Measurements from ENCODE around the gene DNASE1L3.

Gene DNASE1L3

GRCh38 chr3:58210761-58211460, at the start of gene DNASE1L3:
TSS of gene DNASE1L3 (minus strand) at chr3:58210972. CDS start at chr3:58210906, 66 bp downstream.
- no peaks in the 10 kb centered on the region for H3K4me1 ChIP-seq (ENCODE audit: control insufficient read depth in 2 of 2, insufficient read depth in 2 of 2, low read length in 2 of 2)
- no peaks in the 10 kb centered on the region for H3K9me3 ChIP-seq (ENCODE audit: control insufficient read depth in 2 of 2, low read length in 2 of 2)
- H3K9ac ChIP-seq (ENCODE audit: low read depth in 1 of 2, low read length in 2 of 2): no peak within 1 kb of the TSS
- no peaks in the 10 kb centered on the region for H3K27me3 ChIP-seq (ENCODE audit: control insufficient read depth in 2 of 2, insufficient read depth in 2 of 2, low read length in 2 of 2)
- no peak within 1 kb of the TSS for H3K27ac ChIP-seq (ENCODE audit: low read depth in 2 of 2, low read length in 2 of 2)
- no peaks in the 10 kb centered on the region for H3K36me3 ChIP-seq (ENCODE audit: control insufficient read depth in 2 of 2, insufficient read depth in 2 of 2, low read length in 2 of 2)
- no peak within 1 kb of the TSS for H3K4me3 ChIP-seq (ENCODE audit: low read length in 2 of 2)

GRCh38 chr3:58260261-58260731, 49.5 kb upstream of the DNASE1L3 start:
- Histone ChIP-seq H3K4me1 (ENCODE audit: control insufficient read depth in 2 of 2, insufficient read depth in 2 of 2, low read length in 2 of 2) (no peaks in the 10 kb centered on the region), H3K36me3 (ENCODE audit: control insufficient read depth in 2 of 2, insufficient read depth in 2 of 2, low read length in 2 of 2) (peaks cover 3 to 17% of the 10 kb centered on the region in 2 donors), H3K9me3 (ENCODE audit: control insufficient read depth in 2 of 2, low read length in 2 of 2) (no peaks in the 10 kb centered on the region), H3K27me3 (ENCODE audit: control insufficient read depth in 2 of 2, insufficient read depth in 2 of 2, low read length in 2 of 2) (no peaks in the 10 kb centered on the region), H3K4me3 (ENCODE audit: low read length in 2 of 2) (no peak overlapping the region), H3K9ac (ENCODE audit: low read depth in 1 of 2, low read length in 2 of 2) (no peak overlapping the region), H3K27ac (ENCODE audit: low read depth in 2 of 2, low read length in 2 of 2) (no peak overlapping the region)

- Histone ChIP-seq H3K9me3 (ENCODE audit: control insufficient read depth in 2 of 2, low read length in 2 of 2) (no peaks in the 10 kb centered on the region), H3K27ac (ENCODE audit: low read depth in 2 of 2, low read length in 2 of 2) (no peak overlapping the region)
Observed at GRCh38 chr3:58258392-58259055, 47.8 kb upstream of the DNASE1L3 start.

GRCh38 chr3:58256511-58256910, 45.7 kb upstream of the DNASE1L3 start:
- no peak overlapping the region for H3K4me3 ChIP-seq (ENCODE audit: low read length in 2 of 2)

More at GRCh38 chr3:58258392-58259055, 47.8 kb upstream of the DNASE1L3 start:
- peaks cover 3 to 17% of the 10 kb centered on the region in 2 donors for H3K36me3 ChIP-seq (ENCODE audit: control insufficient read depth in 2 of 2, insufficient read depth in 2 of 2, low read length in 2 of 2)
- no peak overlapping the region for H3K4me3 ChIP-seq (ENCODE audit: low read length in 2 of 2)
- peaks cover 0 to 6% of the 10 kb centered on the region in 2 donors for H3K4me1 ChIP-seq (ENCODE audit: control insufficient read depth in 2 of 2, insufficient read depth in 2 of 2, low read length in 2 of 2)
- H3K27me3 ChIP-seq (ENCODE audit: control insufficient read depth in 2 of 2, insufficient read depth in 2 of 2, low read length in 2 of 2): no peaks in the 10 kb centered on the region
- H3K9ac ChIP-seq (ENCODE audit: low read depth in 1 of 2, low read length in 2 of 2): no peak overlapping the region

GRCh38 chr3:58256061-58256460, 45.3 kb upstream of the DNASE1L3 start:
- Histone ChIP-seq H3K9ac (ENCODE audit: low read depth in 1 of 2, low read length in 2 of 2) (no peak overlapping the region), H3K9me3 (ENCODE audit: control insufficient read depth in 2 of 2, low read length in 2 of 2) (no peaks in the 10 kb centered on the region), H3K4me3 (ENCODE audit: low read length in 2 of 2) (no peak overlapping the region), H3K36me3 (ENCODE audit: control insufficient read depth in 2 of 2, insufficient read depth in 2 of 2, low read length in 2 of 2) (peaks cover 3 to 14% of the 10 kb centered on the region in 2 donors), H3K27me3 (ENCODE audit: control insufficient read depth in 2 of 2, insufficient read depth in 2 of 2, low read length in 2 of 2) (no peaks in the 10 kb centered on the region), H3K4me1 (ENCODE audit: control insufficient read depth in 2 of 2, insufficient read depth in 2 of 2, low read length in 2 of 2) (peaks cover 0 to 13% of the 10 kb centered on the region in 2 donors), H3K27ac (ENCODE audit: low read depth in 2 of 2, low read length in 2 of 2) (no peak overlapping the region)

More at GRCh38 chr3:58256511-58256910, 45.7 kb upstream of the DNASE1L3 start:
- no peak overlapping the region for H3K27ac ChIP-seq (ENCODE audit: low read depth in 2 of 2, low read length in 2 of 2)
- no peak overlapping the region for H3K9ac ChIP-seq (ENCODE audit: low read depth in 1 of 2, low read length in 2 of 2)
- H3K4me1 ChIP-seq (ENCODE audit: control insufficient read depth in 2 of 2, insufficient read depth in 2 of 2, low read length in 2 of 2): peaks cover 0 to 12% of the 10 kb centered on the region in 2 donors
- peaks cover 3 to 17% of the 10 kb centered on the region in 2 donors for H3K36me3 ChIP-seq (ENCODE audit: control insufficient read depth in 2 of 2, insufficient read depth in 2 of 2, low read length in 2 of 2)
- no peaks in the 10 kb centered on the region for H3K9me3 ChIP-seq (ENCODE audit: control insufficient read depth in 2 of 2, low read length in 2 of 2)
- H3K27me3 ChIP-seq (ENCODE audit: control insufficient read depth in 2 of 2, insufficient read depth in 2 of 2, low read length in 2 of 2): no peaks in the 10 kb centered on the region

- H3K4me3 ChIP-seq (ENCODE audit: low read length in 2 of 2): no peak overlapping the region
- no peak overlapping the region for H3K9ac ChIP-seq (ENCODE audit: low read depth in 1 of 2, low read length in 2 of 2)
- H3K27me3 ChIP-seq (ENCODE audit: control insufficient read depth in 2 of 2, insufficient read depth in 2 of 2, low read length in 2 of 2): no peaks in the 10 kb centered on the region
- no peaks in the 10 kb centered on the region for H3K9me3 ChIP-seq (ENCODE audit: control insufficient read depth in 2 of 2, low read length in 2 of 2)
- H3K27ac ChIP-seq (ENCODE audit: low read depth in 2 of 2, low read length in 2 of 2): peak overlapping the region in 1 of 2 donors; percentile 20
- peaks cover 3 to 7% of the 10 kb centered on the region in 2 donors for H3K36me3 ChIP-seq (ENCODE audit: control insufficient read depth in 2 of 2, insufficient read depth in 2 of 2, low read length in 2 of 2)
- peaks cover 6 to 30% of the 10 kb centered on the region in 2 donors for H3K4me1 ChIP-seq (ENCODE audit: control insufficient read depth in 2 of 2, insufficient read depth in 2 of 2, low read length in 2 of 2)
Observed at GRCh38 chr3:58254144-58254543, 43.4 kb upstream of the DNASE1L3 start.

DNA sequence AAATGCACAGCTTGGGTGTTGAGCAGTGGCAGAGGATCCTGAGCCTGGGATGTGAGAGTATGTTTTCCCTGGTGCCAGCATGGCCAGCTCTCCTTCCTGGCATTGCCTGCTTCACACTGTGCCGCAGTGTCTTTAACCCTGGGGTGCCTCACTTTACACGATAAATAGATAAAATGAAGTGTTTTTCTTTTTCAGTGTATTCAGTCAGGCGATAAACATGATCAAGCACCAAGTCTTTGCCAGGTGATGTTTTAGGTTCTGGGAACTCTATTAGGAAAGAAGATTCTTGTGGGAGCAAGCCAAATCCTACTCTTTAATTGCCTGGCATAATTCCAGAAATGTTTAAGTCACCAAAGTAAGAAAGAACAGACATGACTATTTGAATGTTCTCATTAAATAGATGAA, 40.9 kb upstream of the DNASE1L3 start:
- Histone ChIP-seq H3K4me3 (ENCODE audit: low read length in 2 of 2) (no peak overlapping the region), H3K4me1 (ENCODE audit: control insufficient read depth in 2 of 2, insufficient read depth in 2 of 2, low read length in 2 of 2) (peaks cover 6 to 30% of the 10 kb centered on the region in 2 donors), H3K27ac (ENCODE audit: low read depth in 2 of 2, low read length in 2 of 2) (no peak overlapping the region), H3K9me3 (ENCODE audit: control insufficient read depth in 2 of 2, low read length in 2 of 2) (no peaks in the 10 kb centered on the region), H3K27me3 (ENCODE audit: control insufficient read depth in 2 of 2, insufficient read depth in 2 of 2, low read length in 2 of 2) (no peaks in the 10 kb centered on the region), H3K9ac (ENCODE audit: low read depth in 1 of 2, low read length in 2 of 2) (no peak overlapping the region), H3K36me3 (ENCODE audit: control insufficient read depth in 2 of 2, insufficient read depth in 2 of 2, low read length in 2 of 2) (peaks cover 0 to 3% of the 10 kb centered on the region in 2 donors)

DNA sequence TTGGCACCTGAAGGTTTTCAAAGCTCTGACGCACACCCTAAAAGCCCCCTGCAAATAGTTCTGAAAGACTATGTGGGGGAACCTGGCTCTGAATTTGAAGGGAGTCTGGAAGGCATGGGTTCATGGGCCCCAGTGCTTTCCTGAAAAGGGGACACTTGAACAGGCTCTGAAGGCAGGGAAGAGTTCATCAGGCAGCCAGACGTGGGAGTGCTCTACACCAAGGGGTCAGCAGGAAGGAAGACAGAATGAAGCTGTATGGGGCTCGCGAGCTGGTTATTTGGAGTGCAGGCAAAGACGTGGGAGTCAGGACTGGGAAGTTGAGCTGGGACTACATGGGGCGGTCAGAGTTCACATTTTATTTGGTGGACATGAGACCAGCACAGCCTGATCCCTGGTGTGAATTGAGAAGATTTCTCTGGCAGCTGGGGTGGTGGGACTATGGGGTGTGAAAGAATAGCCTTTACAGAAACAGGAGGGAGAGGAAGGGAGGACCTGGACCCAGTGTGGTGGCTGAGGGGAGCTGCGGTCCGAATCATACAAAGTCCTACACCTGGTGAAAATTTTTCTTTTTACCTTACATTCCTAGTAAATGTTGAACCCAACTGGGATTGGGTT, 39.4 kb upstream of the DNASE1L3 start:
- Histone ChIP-seq H3K27ac (ENCODE audit: low read depth in 2 of 2, low read length in 2 of 2) (peak overlapping the region; percentile 80 to 86), H3K9me3 (ENCODE audit: control insufficient read depth in 2 of 2, low read length in 2 of 2) (no peaks in the 10 kb centered on the region), H3K9ac (ENCODE audit: low read depth in 1 of 2, low read length in 2 of 2) (peak overlapping the region; percentile 27 to 62), H3K36me3 (ENCODE audit: control insufficient read depth in 2 of 2, insufficient read depth in 2 of 2, low read length in 2 of 2) (no peaks in the 10 kb centered on the region), H3K4me1 (ENCODE audit: control insufficient read depth in 2 of 2, insufficient read depth in 2 of 2, low read length in 2 of 2) (peaks cover 6 to 34% of the 10 kb centered on the region in 2 donors), H3K27me3 (ENCODE audit: control insufficient read depth in 2 of 2, insufficient read depth in 2 of 2, low read length in 2 of 2) (no peaks in the 10 kb centered on the region), H3K4me3 (ENCODE audit: low read length in 2 of 2) (peak overlapping the region; percentile 57 to 58)

DNA sequence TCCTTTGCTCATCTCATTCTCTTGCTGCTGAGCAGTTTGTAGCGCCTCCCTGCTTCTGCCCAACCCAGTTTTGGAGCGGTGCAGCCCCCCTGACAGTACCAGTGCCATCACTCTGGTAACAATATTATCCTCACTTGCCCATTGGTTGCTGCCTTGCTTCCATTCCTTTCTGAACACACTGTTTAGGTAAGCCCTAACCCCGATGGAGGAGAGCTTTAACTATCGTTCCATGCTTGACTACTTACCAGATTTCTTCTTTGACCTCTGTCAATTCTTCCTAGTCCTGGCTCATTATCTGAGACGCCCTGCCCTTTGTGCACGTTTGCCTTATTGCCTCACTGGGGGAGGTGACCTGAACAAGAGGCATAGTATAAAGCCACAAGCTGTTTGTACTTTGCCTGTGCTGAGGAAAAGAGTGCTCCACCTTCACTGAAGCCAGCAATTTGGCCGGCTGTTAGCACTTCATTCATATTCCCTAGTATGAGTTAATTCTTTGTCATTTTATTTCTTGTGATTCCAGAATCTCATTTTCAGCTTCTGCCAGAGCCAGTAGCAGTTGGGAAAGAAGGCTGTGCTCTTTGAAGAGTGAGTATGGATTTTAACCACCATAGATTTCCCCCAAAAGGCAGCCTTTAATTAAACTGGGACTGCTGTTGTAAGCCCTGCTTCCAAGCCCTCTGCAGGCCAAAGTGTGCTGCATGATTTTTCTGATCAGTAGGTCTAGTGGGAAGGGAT, 38.8 kb upstream of the DNASE1L3 start:
- Histone ChIP-seq H3K4me1 (ENCODE audit: control insufficient read depth in 2 of 2, insufficient read depth in 2 of 2, low read length in 2 of 2) (peaks cover 6 to 34% of the 10 kb centered on the region in 2 donors), H3K27ac (ENCODE audit: low read depth in 2 of 2, low read length in 2 of 2) (peak overlapping the region; percentile 80 to 86), H3K4me3 (ENCODE audit: low read length in 2 of 2) (peak overlapping the region; percentile 57 to 62), H3K36me3 (ENCODE audit: control insufficient read depth in 2 of 2, insufficient read depth in 2 of 2, low read length in 2 of 2) (no peaks in the 10 kb centered on the region), H3K9ac (ENCODE audit: low read depth in 1 of 2, low read length in 2 of 2) (peak overlapping the region in 1 of 2 donors; percentile 62), H3K27me3 (ENCODE audit: control insufficient read depth in 2 of 2, insufficient read depth in 2 of 2, low read length in 2 of 2) (no peaks in the 10 kb centered on the region), H3K9me3 (ENCODE audit: control insufficient read depth in 2 of 2, low read length in 2 of 2) (no peaks in the 10 kb centered on the region)

All from mucosa of rectum (tissue), 2 donors.